GM11168 (cell line): Measurements from ENCODE around the gene RBM47.
"Not testable (repeated sequence)": the region's sequence is repeated elsewhere in the genome, so short reads cannot be mapped to it uniquely, and the experiment has no call there.

ENCODE experiments used
- in situ Hi-C: fragments of 300-500 bp; cut with MboI; formaldehyde crosslinking; loops from one replicate; pipeline ENCODE4 v1.12.0; 2022; ENCODE audit warnings: low sequenced_read_pairs; ENCODE audit not compliant: unreplicated experiment

RBM47 gene

GRCh38 chr4:40462326-40462725 lies 167.3 kb downstream of the RBM47 start:
- in situ Hi-C loops: no loop called here

GRCh38 chr4:40461879-40462278 lies 167.8 kb downstream of the RBM47 start:
- in situ Hi-C loops: no loop called here

- in situ Hi-C loops: no loop called here
Observed at GRCh38 chr4:40461062-40461461, 168.6 kb downstream of the RBM47 start.

- in situ Hi-C loops: no loop called here
Observed at GRCh38 chr4:40458683-40459082, 171.0 kb downstream of the RBM47 start.

GRCh38 chr4:40458109-40458508 lies 171.6 kb downstream of the RBM47 start:
- in situ Hi-C loops: no loop called here

GRCh38 chr4:40455340-40455902 lies 174.2 kb downstream of the RBM47 start:
- in situ Hi-C loops: no loop called here

GRCh38 chr4:40454816-40455215 lies 174.8 kb downstream of the RBM47 start:
- in situ Hi-C loops: no loop called here

- in situ Hi-C loops: no loop called here
Observed at GRCh38 chr4:40453912-40454311, 175.8 kb downstream of the RBM47 start.

GRCh38 chr4:40448875-40449274 lies 180.8 kb downstream of the RBM47 start:
- in situ Hi-C loops: no loop called here

- in situ Hi-C loops: no loop called here
Observed at GRCh38 chr4:40446839-40447238, 182.8 kb downstream of the RBM47 start.

GRCh38 chr4:40446261-40446750 lies 183.4 kb downstream of the RBM47 start:
- in situ Hi-C loops: not testable (repeated sequence)

GRCh38 chr4:40445671-40446070 lies 184.0 kb downstream of the RBM47 start:
- in situ Hi-C loops: no loop called here

- in situ Hi-C loops: no loop called here
Observed at GRCh38 chr4:40441430-40441829, 188.2 kb downstream of the RBM47 start.

GRCh38 chr4:40439519-40439918 lies 190.1 kb downstream of the RBM47 start:
- in situ Hi-C loops: no loop called here

GRCh38 chr4:40438384-40439026 lies 191.2 kb downstream of the RBM47 start:
- in situ Hi-C loops: no loop called here

- in situ Hi-C loops: no loop called here
Observed at GRCh38 chr4:40437741-40438383, 191.8 kb downstream of the RBM47 start.

- in situ Hi-C loops: not testable (repeated sequence)
Observed at GRCh38 chr4:40435306-40435705, 194.4 kb downstream of the RBM47 start.

GRCh38 chr4:40434126-40434687 lies 195.5 kb downstream of the RBM47 start:
- in situ Hi-C loops: no loop called here

GRCh38 chr4:40432504-40432903 lies 197.2 kb downstream of the RBM47 start:
- in situ Hi-C loops: no loop called here

GRCh38 chr4:40427871-40428270 lies 201.8 kb downstream of the RBM47 start:
- in situ Hi-C loops: not testable (repeated sequence)

GRCh38 chr4:40427128-40427527 lies 202.5 kb downstream of the RBM47 start:
- in situ Hi-C loops: no loop called here
